ENCODE data around the gene CBX3. TPM values are rescaled to one million over a fixed set of nuclear protein-coding genes. Genes with fewer than 3 reads are reported as not detected.
"Not testable (repeated sequence)": the region's sequence is repeated elsewhere in the genome, so short reads cannot be mapped to it uniquely, and the experiment has no call there.

The CBX3 gene
- total RNA-seq, 2 experiments from 2014 or later: 217 to 235 TPM

DNA sequence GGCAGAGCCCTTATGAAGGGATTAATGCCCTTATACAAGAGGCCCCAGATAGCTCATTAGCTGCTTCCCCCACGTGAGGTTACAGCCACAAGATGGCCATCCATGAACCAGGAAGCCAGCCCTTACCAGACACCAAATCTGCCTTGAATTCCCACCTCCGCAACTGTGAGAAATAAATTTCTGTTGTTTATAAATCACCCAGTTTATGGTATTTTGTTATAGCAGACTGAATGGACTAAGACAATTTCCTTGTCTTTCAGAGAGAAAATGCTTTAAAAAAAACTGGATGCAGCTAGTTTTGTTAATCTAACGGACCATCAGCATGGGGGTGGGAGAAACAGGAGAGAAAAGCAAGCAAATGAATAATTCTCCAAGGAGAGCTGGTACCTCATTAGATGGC is 36.5 kb downstream of the CBX3 start:
- no peak overlapping the region for H3K4me3 Mint-ChIP-seq
- CTCF ChIA-PET: no interaction called here
- H3K27ac Mint-ChIP-seq: no peak overlapping the region
- peaks cover 9% of the 10 kb centered on the region for H3K27me3 Mint-ChIP-seq
- H3K36me3 Mint-ChIP-seq (ENCODE audit: low read depth): no peaks in the 10 kb centered on the region
- POLR2A ChIA-PET: no interaction called here
- DNase-seq: no peak
- H3K9me3 Mint-ChIP-seq: no peaks in the 10 kb centered on the region
- no peaks in the 10 kb centered on the region for H3K4me1 Mint-ChIP-seq

- Mint-ChIP-seq H3K36me3 (ENCODE audit: low read depth) (no peaks in the 10 kb centered on the region), H3K4me3 (no peak overlapping the region), H3K27ac (no peak overlapping the region), H3K9me3 (no peaks in the 10 kb centered on the region), H3K4me1 (peaks cover 2% of the 10 kb centered on the region), H3K27me3 (no peaks in the 10 kb centered on the region)
- POLR2A ChIA-PET: no interaction called here
- CTCF ChIA-PET: no interaction called here
- no peak for DNase-seq
Observed at GRCh38 chr7:26245150-26245549, 43.6 kb downstream of the CBX3 start.

DNA sequence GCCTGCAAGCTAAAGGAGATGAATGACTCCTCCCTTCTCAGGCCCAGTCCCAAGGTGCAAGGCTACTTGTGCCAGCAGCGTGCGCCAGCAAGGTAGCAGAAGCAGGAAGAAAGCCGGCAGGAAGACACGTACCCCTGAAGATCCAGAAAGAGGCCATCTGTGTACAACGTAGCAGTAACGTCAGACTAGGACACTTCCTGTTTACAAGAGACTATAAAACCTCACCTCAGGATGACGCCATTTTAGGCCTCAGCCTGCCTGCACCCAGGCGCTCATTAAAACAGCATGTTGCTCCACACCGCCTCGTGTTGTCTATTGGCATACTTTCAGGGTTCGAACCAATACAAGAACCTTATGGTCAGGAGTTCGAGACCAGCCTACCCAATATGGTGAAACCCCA is 48.7 kb downstream of the CBX3 start:
- Mint-ChIP-seq H3K27me3 (peaks cover 3% of the 10 kb centered on the region), H3K4me1 (peaks cover 2% of the 10 kb centered on the region)
- CTCF ChIA-PET: interaction anchor here (0.7 kb wide), 1 partner anchor 9 kb away, joined by 3 read pairs; no protein-coding TSS in a partner anchor

DNA sequence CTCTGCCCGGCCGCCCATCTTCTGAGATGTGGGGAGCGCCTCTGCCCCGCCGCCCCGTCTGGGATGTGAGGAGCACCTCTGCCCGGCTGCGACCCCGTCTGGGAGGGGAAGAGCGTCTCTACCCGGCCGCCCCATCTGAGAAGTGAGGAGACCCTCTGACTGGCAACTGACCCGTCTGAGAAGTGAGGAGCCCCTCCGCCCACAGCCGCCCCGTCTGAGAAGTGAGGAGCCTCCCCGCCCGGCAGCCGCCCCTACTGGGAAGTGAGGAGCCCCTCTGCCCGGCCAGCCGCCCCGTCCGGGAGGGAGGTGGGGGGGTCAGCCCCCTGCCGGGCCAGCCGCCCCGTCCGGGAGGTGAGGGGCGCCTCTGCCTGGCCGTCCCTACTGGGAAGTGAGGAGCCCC is 60.3 kb downstream of the CBX3 start:
- H3K36me3 Mint-ChIP-seq (ENCODE audit: low read depth); H3K27ac Mint-ChIP-seq; POLR2A ChIA-PET; H3K4me1 Mint-ChIP-seq; H3K4me3 Mint-ChIP-seq; H3K9me3 Mint-ChIP-seq; DNase-seq; H3K27me3 Mint-ChIP-seq; CTCF ChIA-PET: not testable (repeated sequence)

More for the DNA sequence above, 48.7 kb downstream of the CBX3 start:
- Mint-ChIP-seq H3K4me3 (no peak overlapping the region), H3K36me3 (ENCODE audit: low read depth) (no peaks in the 10 kb centered on the region), H3K9me3 (no peaks in the 10 kb centered on the region), H3K27ac (peak overlapping the region; percentile 55)
- POLR2A ChIA-PET: no interaction called here
- DNase-seq: no peak

Other genes starting within 250 kb of the CBX3 start
- gene NFE2L3, start 49.5 kb upstream of the CBX3 start, total RNA-seq: 10 to 100 TPM; 12.0 to 15.3 TPM
- gene HNRNPA2B1, start 999 bp upstream of the CBX3 start, total RNA-seq: 100 to 1,000 TPM; 649 to 781 TPM
- 10 to 100 TPM; 28.1 to 28.9 TPM for gene SNX10, start 90.1 kb downstream of the CBX3 start, total RNA-seq

Data from activated CD4-positive, alpha-beta T cell treated with anti-CD3 and anti-CD28 coated beads, Interleukin-2, amount 10 ng/mL, durations not matched to agents 7 days and 5 days (primary cell).